ENCODE measurements around the gene POLR3G.

- TF ChIP-seq CTCF (IDR thresholded peaks at IDR 0.05) (no peak), POLR2A (IDR thresholded peaks at IDR 0.05) (no peak)
Measured at GRCh38 chr5:90542827-90543519, 68.3 kb downstream of the POLR3G start.
